Mesendoderm (in vitro differentiated cells): Measurements from ENCODE around the gene AGAP1.

Source experiments
- DNase-seq: peaks from one replicate; pipeline ENCODE4 v3.0.0; 2013
- H2AK5ac ChIP-seq: 2 replicates; pipeline ENCODE4 v1.6.1; 2013; ENCODE audit warnings: low read length, inconsistent platforms
- H2BK120ac ChIP-seq: 2 replicates; pipeline ENCODE4 v1.6.1; 2013; ENCODE audit warnings: low read depth, mild to moderate bottlenecking, low read length, moderate library complexity, mixed read lengths
- H2BK15ac ChIP-seq: replicated peaks from 2 replicates; pipeline ENCODE4 v1.6.1; 2013; ENCODE audit warnings: low read depth, mild to moderate bottlenecking, moderate library complexity
- H2BK5ac ChIP-seq: 2 replicates; pipeline ENCODE4 v1.6.1; 2013; ENCODE audit warnings: low read length, inconsistent platforms
- H3K18ac ChIP-seq: 2 replicates; pipeline ENCODE4 v1.6.1; 2013; ENCODE audit warnings: mild to moderate bottlenecking, low read length, mixed read lengths
- H3K23ac ChIP-seq: one replicate; pipeline ENCODE4 v1.6.1; 2013; ENCODE audit warnings: low read length
- H3K27ac ChIP-seq: 2 replicates; pipeline ENCODE4 v1.5.1; 2013; ENCODE audit warnings: low read depth, mild to moderate bottlenecking, inconsistent platforms, low read length, moderate library complexity
- H3K27me3 ChIP-seq: 2 replicates; pipeline ENCODE4 v1.6.1; 2013; ENCODE audit warnings: low read length, control low read depth, mild to moderate bottlenecking, inconsistent platforms; ENCODE audit not compliant: insufficient read depth, poor library complexity
- H3K36me3 ChIP-seq: 2 replicates; pipeline ENCODE4 v1.6.1; 2013; ENCODE audit warnings: low read length, inconsistent platforms; ENCODE audit not compliant: control insufficient read depth, insufficient read depth
- H3K4ac ChIP-seq: one replicate; pipeline ENCODE4 v1.6.1; 2013; ENCODE audit warnings: low read depth, mild to moderate bottlenecking, low read length, moderate library complexity
- H3K4me1 ChIP-seq: 2 replicates; pipeline ENCODE4 v1.6.1; 2013; ENCODE audit warnings: low read depth, low read length, inconsistent platforms; ENCODE audit not compliant: control insufficient read depth
- H3K4me2 ChIP-seq: 2 replicates; pipeline ENCODE4 v1.6.1; 2013; ENCODE audit warnings: low read length
- H3K4me3 ChIP-seq: 2 replicates; pipeline ENCODE4 v1.5.1; 2013; ENCODE audit warnings: mild to moderate bottlenecking, low read length
- H3K56ac ChIP-seq: one replicate; pipeline ENCODE4 v1.6.1; 2013; ENCODE audit warnings: low read length
- H3K79me1 ChIP-seq: 2 replicates; pipeline ENCODE4 v1.6.1; 2013; ENCODE audit warnings: low read length, inconsistent platforms
- H3K79me2 ChIP-seq: 2 replicates; pipeline ENCODE4 v1.6.1; 2013; ENCODE audit warnings: mild to moderate bottlenecking, low read length; ENCODE audit not compliant: control insufficient read depth, insufficient read depth
- H3K9ac ChIP-seq: 2 replicates; pipeline ENCODE4 v1.6.1; 2013; ENCODE audit warnings: low read length, inconsistent platforms
- H4K5ac ChIP-seq: one replicate; pipeline ENCODE4 v1.6.1; 2013; ENCODE audit warnings: low read length
- H4K8ac ChIP-seq: one replicate; pipeline ENCODE4 v1.6.1; 2013; ENCODE audit warnings: low read depth, mild to moderate bottlenecking, control low read depth, low read length, moderate library complexity
- WGBS: extraction: QIAGEN DNeasy Blood & Tissue Kit; methylation state at CpG from one replicate; pipeline ENCODE4 v1.1.7; 2013; ENCODE audit warnings: low lambda C conversion rate, missing lambda C conversion rate; ENCODE audit not compliant: insufficient coverage; ENCODE audit errors: extremely low coverage; 5-methylcytosine and 5-hydroxymethylcytosine counted together

AGAP1 gene

DNA sequence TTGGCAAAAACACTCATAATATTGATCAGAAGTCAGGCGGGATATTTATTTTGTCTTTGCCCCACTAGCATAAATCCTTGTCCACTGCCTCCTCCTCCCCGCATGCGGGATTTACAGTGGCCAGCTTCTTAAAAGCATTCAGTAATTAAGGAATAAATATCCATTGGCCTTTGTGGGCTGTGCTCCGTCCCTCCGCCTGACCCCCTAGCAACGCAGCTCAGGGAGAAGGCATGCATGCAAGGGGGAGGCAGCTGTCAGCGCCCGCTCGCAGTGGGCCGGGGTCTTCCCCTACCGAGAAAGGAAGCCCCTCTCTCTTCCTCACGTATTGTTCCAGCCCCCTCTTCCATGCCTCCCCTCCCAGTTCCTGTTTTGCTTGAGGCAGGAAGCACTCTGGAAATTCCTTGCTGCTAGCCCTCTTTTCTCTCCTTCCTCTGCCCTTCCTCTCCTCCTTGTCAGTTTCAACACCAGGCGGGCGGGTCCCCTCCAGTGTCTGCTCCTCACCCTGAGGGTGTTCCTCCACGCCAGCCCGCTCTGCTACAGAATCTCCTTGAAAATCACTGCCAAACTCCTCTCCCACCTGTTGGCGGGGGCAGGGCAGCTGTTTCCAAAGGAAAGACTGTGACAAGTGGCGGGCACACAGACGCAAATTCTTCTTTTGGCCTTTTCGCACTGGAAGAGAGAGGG lies 614.2 kb downstream of the AGAP1 start:
- H3K4me1 ChIP-seq = peaks cover 2% of the 10 kb centered on the region
- H3K18ac ChIP-seq = no peak overlapping the region
- WGBS = no CpG with 5 or more reads among the region's 20 CpGs
- no peak overlapping the region for H4K8ac ChIP-seq
- no peak overlapping the region for H2BK5ac ChIP-seq
- H2BK120ac ChIP-seq = no peak overlapping the region
- H3K79me1 ChIP-seq = no peaks in the 10 kb centered on the region
- peak overlapping the region; percentile 37 for H3K56ac ChIP-seq
- no peak overlapping the region for H2AK5ac ChIP-seq
- no peak overlapping the region for H3K4ac ChIP-seq
- H3K23ac ChIP-seq = no peak overlapping the region
- DNase-seq = peak; percentile 14
- H3K36me3 ChIP-seq = no peaks in the 10 kb centered on the region
- H3K4me3 ChIP-seq = no peak overlapping the region
- no peak overlapping the region for H3K9ac ChIP-seq
- H2BK15ac ChIP-seq = no peak overlapping the region
- H3K27ac ChIP-seq = no peak overlapping the region
- H3K4me2 ChIP-seq = no peak overlapping the region
- H3K27me3 ChIP-seq = no peaks in the 10 kb centered on the region
- no peaks in the 10 kb centered on the region for H3K79me2 ChIP-seq
- no peak overlapping the region for H4K5ac ChIP-seq

- no CpG with 5 or more reads among the region's 5 CpGs for WGBS
- Histone ChIP-seq H3K4ac (no peak overlapping the region), H3K4me3 (no peak overlapping the region), H3K79me1 (no peaks in the 10 kb centered on the region), H2BK120ac (no peak overlapping the region), H3K79me2 (no peaks in the 10 kb centered on the region), H3K56ac (no peak overlapping the region), H3K36me3 (no peaks in the 10 kb centered on the region), H3K27me3 (no peaks in the 10 kb centered on the region), H4K8ac (no peak overlapping the region), H2BK5ac (no peak overlapping the region), H3K18ac (no peak overlapping the region), H3K4me2 (no peak overlapping the region), H2BK15ac (no peak overlapping the region), H3K23ac (no peak overlapping the region), H3K27ac (no peak overlapping the region), H4K5ac (no peak overlapping the region), H3K4me1 (peaks cover 2% of the 10 kb centered on the region), H3K9ac (no peak overlapping the region), H2AK5ac (no peak overlapping the region)
- no peak for DNase-seq
Measured at GRCh38 chr2:236109061-236109460, 615.2 kb downstream of the AGAP1 start.

- no peak for DNase-seq
- no CpG with 5 or more reads among the region's 21 CpGs for WGBS
- no peaks in the 10 kb centered on the region for H3K79me2 ChIP-seq
Measured at GRCh38 chr2:236109473-236109872, 615.6 kb downstream of the AGAP1 start.

DNA sequence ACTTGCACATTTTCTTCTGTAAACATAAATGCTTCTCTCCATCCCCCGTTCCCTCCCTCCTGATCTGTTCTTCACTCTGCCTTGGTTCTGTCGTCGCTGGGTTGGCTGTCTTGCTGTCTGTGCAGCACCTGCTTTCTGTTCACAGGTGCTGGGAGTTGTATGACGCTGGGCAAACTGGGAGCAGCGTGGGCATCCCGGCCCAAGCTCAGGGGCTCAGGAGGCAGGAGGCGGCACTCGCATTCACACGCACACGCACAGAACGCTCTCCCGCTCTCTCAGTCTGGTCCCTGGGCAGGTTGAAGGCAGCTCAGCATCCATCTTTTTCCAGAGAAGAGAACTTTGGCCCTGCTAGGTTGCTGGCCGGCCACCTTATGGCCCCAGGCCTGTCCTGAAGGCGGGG lies 618.6 kb downstream of the AGAP1 start:
- Histone ChIP-seq H3K27ac (no peak overlapping the region), H3K9ac (no peak overlapping the region), H3K18ac (no peak overlapping the region), H3K79me1 (no peaks in the 10 kb centered on the region), H3K56ac (no peak overlapping the region), H2BK5ac (no peak overlapping the region), H3K27me3 (no peaks in the 10 kb centered on the region), H3K4ac (no peak overlapping the region), H3K4me3 (no peak overlapping the region), H3K36me3 (no peaks in the 10 kb centered on the region), H2BK15ac (no peak overlapping the region), H3K79me2 (no peaks in the 10 kb centered on the region), H2BK120ac (no peak overlapping the region), H3K4me2 (no peak overlapping the region), H3K4me1 (peaks cover 2% of the 10 kb centered on the region), H4K5ac (no peak overlapping the region), H3K23ac (no peak overlapping the region), H2AK5ac (no peak overlapping the region), H4K8ac (no peak overlapping the region)
- no CpG with 5 or more reads among the region's 14 CpGs for WGBS
- no peak for DNase-seq

More at GRCh38 chr2:236109473-236109872, 615.6 kb downstream of the AGAP1 start:
- H2BK120ac ChIP-seq = no peak overlapping the region
- no peak overlapping the region for H3K18ac ChIP-seq
- no peak overlapping the region for H3K4ac ChIP-seq
- H3K23ac ChIP-seq = no peak overlapping the region
- no peak overlapping the region for H2BK15ac ChIP-seq
- H2AK5ac ChIP-seq = no peak overlapping the region
- H3K4me2 ChIP-seq = no peak overlapping the region
- H3K56ac ChIP-seq = no peak overlapping the region
- no peak overlapping the region for H3K9ac ChIP-seq
- H3K36me3 ChIP-seq = no peaks in the 10 kb centered on the region
- H3K4me1 ChIP-seq = peaks cover 2% of the 10 kb centered on the region
- H4K5ac ChIP-seq = no peak overlapping the region
- no peak overlapping the region for H2BK5ac ChIP-seq
- H3K4me3 ChIP-seq = no peak overlapping the region
- H3K79me1 ChIP-seq = no peaks in the 10 kb centered on the region
- no peak overlapping the region for H4K8ac ChIP-seq
- H3K27me3 ChIP-seq = no peaks in the 10 kb centered on the region
- no peak overlapping the region for H3K27ac ChIP-seq

- no peak overlapping the region for H2BK5ac ChIP-seq
- peaks cover 2% of the 10 kb centered on the region for H3K27me3 ChIP-seq
Measured at GRCh38 chr2:236113425-236113824, 619.6 kb downstream of the AGAP1 start.

DNA sequence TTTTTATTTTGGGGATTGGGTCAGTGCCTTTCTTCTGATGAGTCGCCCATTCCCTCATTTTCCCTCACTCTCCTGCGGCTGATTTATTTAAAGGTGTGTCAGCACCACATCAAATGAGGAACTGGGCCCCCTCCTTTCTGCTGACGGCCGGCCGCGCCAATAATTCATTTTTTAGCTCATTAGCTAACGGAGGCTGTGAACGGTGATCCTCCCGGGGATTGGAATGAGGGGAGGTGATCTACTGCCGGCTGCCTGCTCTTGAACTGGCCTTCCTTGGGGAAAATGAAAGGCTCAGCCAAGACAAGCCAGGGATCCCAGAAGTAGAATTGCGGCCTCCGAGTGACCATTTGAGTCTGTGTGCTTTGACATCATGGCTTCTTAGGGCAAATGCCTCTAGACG lies 620.1 kb downstream of the AGAP1 start:
- Histone ChIP-seq H2BK120ac (no peak overlapping the region), H3K27ac (no peak overlapping the region), H3K27me3 (peaks cover 2% of the 10 kb centered on the region), H3K4me3 (no peak overlapping the region), H4K5ac (no peak overlapping the region), H3K4me1 (no peaks in the 10 kb centered on the region), H2BK5ac (no peak overlapping the region), H3K79me2 (no peaks in the 10 kb centered on the region), H3K23ac (no peak overlapping the region), H3K79me1 (no peaks in the 10 kb centered on the region), H3K56ac (no peak overlapping the region), H4K8ac (no peak overlapping the region), H2AK5ac (no peak overlapping the region), H2BK15ac (no peak overlapping the region), H3K9ac (no peak overlapping the region), H3K4me2 (no peak overlapping the region), H3K4ac (no peak overlapping the region), H3K18ac (no peak overlapping the region), H3K36me3 (no peaks in the 10 kb centered on the region)
- DNase-seq = no peak
- WGBS = no CpG with 5 or more reads among the region's 13 CpGs

More at GRCh38 chr2:236113425-236113824, 619.6 kb downstream of the AGAP1 start:
- no peak overlapping the region for H3K4ac ChIP-seq
- DNase-seq = no peak
- no peak overlapping the region for H4K5ac ChIP-seq
- H4K8ac ChIP-seq = no peak overlapping the region
- no peaks in the 10 kb centered on the region for H3K36me3 ChIP-seq
- H3K56ac ChIP-seq = no peak overlapping the region
- no peak overlapping the region for H3K4me2 ChIP-seq
- whole genome bisulfite sequencing = no CpG with 5 or more reads among the region's 8 CpGs
- no peak overlapping the region for H2BK120ac ChIP-seq
- no peak overlapping the region for H3K9ac ChIP-seq
- no peak overlapping the region for H3K23ac ChIP-seq
- H3K4me3 ChIP-seq = no peak overlapping the region
- H2AK5ac ChIP-seq = no peak overlapping the region
- H3K27ac ChIP-seq = no peak overlapping the region
- no peaks in the 10 kb centered on the region for H3K79me2 ChIP-seq
- H3K4me1 ChIP-seq = no peaks in the 10 kb centered on the region
- no peak overlapping the region for H2BK15ac ChIP-seq
- no peaks in the 10 kb centered on the region for H3K79me1 ChIP-seq
- no peak overlapping the region for H3K18ac ChIP-seq
